GM12801 (cell line): ENCODE results near the gene HDAC9.

ENCODE experiments used
- TF ChIP-seq, protein P1 (sequence below): IDR thresholded peaks from one replicate; pipeline ENCODE4 v1.5.1; 2011; ENCODE audit warnings: control low read depth; ENCODE audit not compliant: insufficient read length; ENCODE audit errors: extremely low read depth

Gene HDAC9

DNA sequence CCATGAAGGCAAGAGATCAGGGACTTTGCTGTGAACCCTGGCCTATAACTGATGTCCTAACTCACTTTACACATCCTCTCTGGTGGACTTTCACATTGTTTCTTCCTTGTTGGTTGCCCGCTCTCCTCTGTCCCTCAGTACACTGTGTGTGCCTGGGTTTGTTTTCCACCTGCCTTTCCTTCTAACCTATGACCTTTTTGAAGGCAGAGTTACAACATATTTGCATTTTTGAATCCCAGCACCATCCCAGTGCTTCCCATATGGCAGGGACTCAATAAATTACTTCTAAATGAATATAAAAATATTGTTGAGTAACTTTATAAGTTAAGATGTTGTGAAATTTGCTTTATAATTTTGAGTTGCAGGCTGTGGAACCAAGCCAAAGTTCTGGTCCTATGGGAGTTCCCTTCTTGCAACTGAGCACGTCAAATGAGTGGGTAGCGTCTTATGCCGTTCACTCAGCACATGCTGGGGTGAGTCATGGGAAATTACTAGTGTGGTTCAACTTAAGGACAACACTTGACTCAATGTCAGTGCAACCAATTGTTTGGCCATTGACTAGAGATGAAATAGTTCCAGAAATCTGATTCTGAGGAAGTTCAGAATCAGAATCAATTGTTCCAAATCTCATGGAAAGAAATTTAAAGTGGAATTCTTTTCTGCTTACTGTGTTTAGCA lies 370.9 kb downstream of the HDAC9 start:
- TF ChIP-seq, protein P1, sequence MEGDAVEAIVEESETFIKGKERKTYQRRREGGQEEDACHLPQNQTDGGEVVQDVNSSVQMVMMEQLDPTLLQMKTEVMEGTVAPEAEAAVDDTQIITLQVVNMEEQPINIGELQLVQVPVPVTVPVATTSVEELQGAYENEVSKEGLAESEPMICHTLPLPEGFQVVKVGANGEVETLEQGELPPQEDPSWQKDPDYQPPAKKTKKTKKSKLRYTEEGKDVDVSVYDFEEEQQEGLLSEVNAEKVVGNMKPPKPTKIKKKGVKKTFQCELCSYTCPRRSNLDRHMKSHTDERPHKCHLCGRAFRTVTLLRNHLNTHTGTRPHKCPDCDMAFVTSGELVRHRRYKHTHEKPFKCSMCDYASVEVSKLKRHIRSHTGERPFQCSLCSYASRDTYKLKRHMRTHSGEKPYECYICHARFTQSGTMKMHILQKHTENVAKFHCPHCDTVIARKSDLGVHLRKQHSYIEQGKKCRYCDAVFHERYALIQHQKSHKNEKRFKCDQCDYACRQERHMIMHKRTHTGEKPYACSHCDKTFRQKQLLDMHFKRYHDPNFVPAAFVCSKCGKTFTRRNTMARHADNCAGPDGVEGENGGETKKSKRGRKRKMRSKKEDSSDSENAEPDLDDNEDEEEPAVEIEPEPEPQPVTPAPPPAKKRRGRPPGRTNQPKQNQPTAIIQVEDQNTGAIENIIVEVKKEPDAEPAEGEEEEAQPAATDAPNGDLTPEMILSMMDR = no peak

DNA sequence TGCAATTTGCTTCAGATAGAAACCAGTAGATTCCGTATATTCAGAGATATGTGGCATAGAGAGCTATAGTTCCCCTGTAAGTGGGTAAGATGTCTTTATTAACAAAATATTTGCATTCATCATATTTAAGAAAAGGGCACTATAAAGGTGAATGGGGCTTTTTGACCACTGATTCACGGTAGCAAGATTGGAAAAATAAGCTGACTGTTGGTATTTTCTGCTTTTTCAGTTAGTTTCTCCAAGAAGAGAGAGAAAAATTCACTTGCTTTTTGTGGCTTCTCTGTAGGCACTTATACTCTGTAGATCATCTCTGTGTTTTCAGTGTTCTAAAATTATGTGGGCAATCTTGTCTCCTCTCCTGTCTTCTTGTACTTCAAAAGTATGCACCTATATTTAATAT lies 376.8 kb downstream of the HDAC9 start:
- TF ChIP-seq, protein P1 = no peak

DNA sequence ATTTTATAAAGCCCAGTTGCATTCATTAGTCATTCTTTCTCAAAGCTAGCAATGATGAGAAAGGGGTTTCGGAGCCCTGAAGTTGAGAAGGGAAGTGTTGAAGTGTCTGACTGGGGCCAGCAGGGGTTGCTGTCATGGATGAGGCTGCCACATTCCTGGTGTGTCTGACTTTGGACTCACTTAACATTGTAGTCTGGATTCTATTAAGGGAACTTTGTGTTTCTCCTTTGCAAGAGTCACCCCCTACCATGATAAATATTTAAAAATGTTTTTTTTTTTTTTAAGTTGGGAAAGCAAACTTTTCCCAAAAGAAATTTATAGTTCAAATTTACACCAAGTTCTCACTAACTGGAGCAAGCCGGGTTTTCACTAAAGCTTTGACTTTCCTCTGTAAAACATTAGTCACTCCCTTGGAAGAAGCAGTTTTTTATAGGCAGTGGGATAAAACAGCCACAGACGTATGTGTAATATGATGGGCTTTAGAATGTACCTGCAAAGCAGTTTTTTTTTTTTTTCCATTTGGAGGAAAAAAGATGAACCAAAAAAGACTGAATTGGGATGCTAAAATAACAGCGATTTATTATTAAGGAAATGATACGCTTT lies 378.3 kb downstream of the HDAC9 start:
- TF ChIP-seq, protein P1 = no peak

DNA sequence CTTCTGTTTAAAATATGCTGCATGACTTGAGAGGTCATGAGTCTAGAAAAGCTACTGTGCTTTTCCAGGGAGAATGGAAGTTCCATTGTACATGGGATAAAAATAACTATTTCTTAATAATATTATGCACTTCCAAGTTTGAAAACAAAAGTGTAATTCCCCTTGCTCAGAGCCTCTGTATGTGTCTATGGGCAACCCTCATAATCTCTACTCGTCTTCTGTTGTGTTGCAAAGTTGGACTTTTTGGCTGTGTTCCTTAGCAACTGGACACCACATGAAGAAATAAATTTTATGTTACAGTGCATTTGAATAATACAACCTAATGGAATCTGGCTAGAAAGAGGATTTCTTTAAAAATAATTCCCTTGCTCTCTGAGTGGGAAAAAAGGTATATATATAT lies 379.3 kb downstream of the HDAC9 start:
- TF ChIP-seq, protein P1 = no peak

DNA sequence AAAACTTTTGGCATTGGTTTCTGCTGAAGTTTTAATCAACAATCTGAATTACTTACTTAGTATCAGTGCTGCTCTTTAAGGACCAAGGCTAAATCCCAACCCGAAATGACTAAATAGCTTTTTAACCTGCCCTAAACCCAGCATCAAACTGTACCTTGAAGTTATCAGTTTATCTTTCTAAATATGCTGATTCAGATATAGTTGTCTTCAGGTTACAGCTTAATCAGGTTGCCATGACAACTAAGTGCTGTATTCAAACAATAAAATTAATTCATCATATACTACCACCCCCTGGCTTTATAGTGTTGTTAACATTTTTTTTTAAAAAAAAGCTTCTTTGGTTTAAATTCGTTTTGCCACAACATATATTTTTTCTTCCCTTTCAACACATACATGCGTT lies 382.3 kb downstream of the HDAC9 start:
- TF ChIP-seq, protein P1 = no peak

DNA sequence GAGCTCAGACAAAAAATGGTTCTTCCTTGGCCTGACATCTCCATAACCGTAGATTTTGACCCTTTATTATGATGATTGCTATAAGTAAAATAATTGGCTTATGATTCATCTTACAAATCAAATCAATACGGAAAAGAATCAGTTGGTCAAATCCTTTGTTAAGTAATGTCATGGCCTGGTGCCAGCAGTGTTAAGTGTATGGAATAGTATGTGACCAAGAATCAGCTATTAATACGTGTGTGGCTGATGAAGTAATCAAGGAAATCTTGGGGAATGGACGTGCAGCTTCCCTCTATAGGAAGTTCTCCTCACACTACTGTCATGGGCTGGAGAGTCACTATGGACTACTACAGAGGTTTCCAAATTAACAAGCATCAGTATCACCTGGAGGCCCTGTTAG lies 391.3 kb downstream of the HDAC9 start:
- TF ChIP-seq, protein P1 = no peak

DNA sequence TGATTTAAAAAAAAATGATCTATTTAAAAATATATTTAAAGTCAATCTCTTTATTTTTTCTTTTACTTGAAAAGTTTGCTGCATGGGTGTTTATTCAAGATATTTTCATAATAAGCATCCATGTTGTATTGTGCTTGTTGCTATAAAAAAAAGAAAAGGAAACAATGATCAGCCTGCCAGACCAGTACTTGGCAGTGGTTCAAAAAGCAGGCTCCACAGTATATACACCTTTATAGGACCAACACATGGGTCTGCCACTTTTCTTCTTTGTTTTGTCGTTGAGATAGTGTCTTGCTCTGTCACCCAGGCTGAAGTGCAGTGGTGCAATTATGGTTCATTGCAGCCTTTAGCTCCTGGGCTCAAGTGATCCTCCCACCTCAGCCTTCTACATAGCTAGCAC lies 393.9 kb downstream of the HDAC9 start:
- TF ChIP-seq, protein P1 = no peak

DNA sequence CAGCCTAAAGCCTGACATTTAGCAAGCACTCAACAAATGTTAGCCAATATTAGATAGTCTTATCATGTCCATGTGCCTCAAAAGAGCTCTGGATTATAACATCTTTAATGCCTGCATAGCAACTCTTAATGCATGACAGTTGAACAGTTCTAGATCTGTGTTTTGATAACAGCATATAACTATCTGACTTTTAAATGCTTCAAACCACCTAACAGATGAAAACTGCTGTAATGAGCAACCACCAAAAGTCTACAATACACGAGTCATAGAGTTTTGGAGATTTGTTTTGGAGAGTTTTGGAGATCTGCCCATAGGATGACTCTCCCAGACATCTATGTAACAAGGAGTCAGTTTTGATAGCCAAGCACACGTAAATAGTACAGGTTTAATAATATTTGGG lies 394.6 kb downstream of the HDAC9 start:
- TF ChIP-seq, protein P1 = no peak
